Loucy (cell line): ENCODE results near the gene MORC3.

Experiments
- H2AFZ ChIP-seq: fragments of 200-600 bp; sonication (generic); 2 replicates; pipeline ENCODE4 v1.6.0; 2016; ENCODE audit warnings: antibody characterized with exemption, mild to moderate bottlenecking, low read length, moderate library complexity
- H3F3A ChIP-seq: fragments of 200-600 bp; 2 replicates; pipeline ENCODE4 v1.6.0; 2016; ENCODE audit warnings: antibody characterized with exemption, low read depth, mild to moderate bottlenecking
- H3K27me3 ChIP-seq: fragments of 200-600 bp; sonication (generic); 2 replicates; pipeline ENCODE4 v1.6.1; 2014; ENCODE audit warnings: low read length, mild to moderate bottlenecking; ENCODE audit not compliant: insufficient read depth, poor library complexity, severe bottlenecking
- H3K36me3 ChIP-seq: fragments of 200-600 bp; sonication (generic); 2 replicates; pipeline ENCODE4 v1.6.1; 2016; ENCODE audit warnings: low read length; ENCODE audit not compliant: insufficient read depth
- H3K4me1 ChIP-seq: fragments of 200-600 bp; sonication (generic); 2 replicates; pipeline ENCODE4 v1.5.1; 2014; ENCODE audit warnings: low read length, mild to moderate bottlenecking; ENCODE audit not compliant: insufficient read depth, poor library complexity, severe bottlenecking
- H3K4me2 ChIP-seq: fragments of 200-600 bp; sonication (generic); 2 replicates; pipeline ENCODE4 v1.6.0; 2014; ENCODE audit warnings: antibody characterized with exemption, low read length, low read depth, mild to moderate bottlenecking; ENCODE audit not compliant: poor library complexity, severe bottlenecking
- H3K4me3 ChIP-seq: fragments of 200-600 bp; sonication (generic); 2 replicates; pipeline ENCODE4 v1.5.1; 2014; ENCODE audit warnings: low read length, mild to moderate bottlenecking, mixed read lengths; ENCODE audit not compliant: poor library complexity, severe bottlenecking
- H3K79me2 ChIP-seq: fragments of 200-600 bp; sonication (generic); 2 replicates; pipeline ENCODE4 v1.6.1; 2014; ENCODE audit warnings: low read length; ENCODE audit not compliant: insufficient read depth
- H3K9ac ChIP-seq: fragments of 200-600 bp; sonication (generic); 2 replicates; pipeline ENCODE4 v1.6.0; 2014; ENCODE audit warnings: mild to moderate bottlenecking, low read depth, low read length, moderate library complexity; ENCODE audit not compliant: poor library complexity, severe bottlenecking
- H3K9me2 ChIP-seq: fragments of 200-600 bp; sonication (generic); replicated peaks from 2 replicates; pipeline ENCODE4 v1.6.1; 2016; ENCODE audit warnings: low read depth, low read length, mixed read lengths
- H3K9me3 ChIP-seq: fragments of 200-600 bp; sonication (generic); 2 replicates; pipeline ENCODE4 v1.6.1; 2014; ENCODE audit warnings: mild to moderate bottlenecking, antibody characterized with exemption, low read length, low read depth; ENCODE audit not compliant: insufficient read depth
- H4K20me1 ChIP-seq: fragments of 200-600 bp; sonication (generic); 2 replicates; pipeline ENCODE4 v1.6.0; 2014; ENCODE audit warnings: antibody characterized with exemption, low read length, mild to moderate bottlenecking; ENCODE audit not compliant: insufficient read depth, poor library complexity, severe bottlenecking
- EZH2phosphoT487 ChIP-seq: fragments of 200-600 bp; IDR thresholded peaks from 2 replicates; pipeline ENCODE4 v1.6.1; 2018; ENCODE audit warnings: antibody characterized with exemption, mild to moderate bottlenecking, moderate library complexity, borderline replicate concordance
- TF ChIP-seq, protein P1 (sequence below): fragments of 200-600 bp; sonication (generic); conservative IDR thresholded peaks from 2 replicates; pipeline ENCODE4 v1.5.1; 2014; ENCODE audit warnings: mild to moderate bottlenecking, antibody characterized with exemption, low read length

The MORC3 gene

DNA sequence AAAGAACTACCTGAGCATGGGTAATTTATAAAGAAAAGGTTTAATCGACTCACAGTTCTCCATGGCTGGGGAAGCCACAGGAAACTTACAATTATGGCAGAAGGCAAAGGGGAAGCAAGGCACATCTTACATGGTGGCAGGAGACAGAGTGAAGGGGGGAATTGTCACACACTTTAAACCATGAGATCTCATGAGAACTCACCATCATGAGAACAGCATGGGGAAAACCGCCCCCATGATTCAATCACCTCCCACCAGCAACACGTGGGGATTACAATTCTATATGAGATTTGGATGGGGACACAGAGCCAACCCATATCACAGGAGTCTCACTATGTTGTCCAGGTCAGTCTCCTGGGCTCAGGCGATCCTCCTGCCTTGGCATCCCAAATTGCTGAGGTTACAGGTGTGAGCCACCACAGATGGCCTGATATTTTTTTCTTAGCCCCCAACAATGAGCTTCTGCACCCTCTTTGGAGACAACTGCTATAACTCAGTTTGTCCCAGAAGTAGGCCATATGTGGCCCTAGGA lies 22.5 kb upstream of the MORC3 start:
- H3K4me3 ChIP-seq, result peak overlapping the region; percentile 58

DNA sequence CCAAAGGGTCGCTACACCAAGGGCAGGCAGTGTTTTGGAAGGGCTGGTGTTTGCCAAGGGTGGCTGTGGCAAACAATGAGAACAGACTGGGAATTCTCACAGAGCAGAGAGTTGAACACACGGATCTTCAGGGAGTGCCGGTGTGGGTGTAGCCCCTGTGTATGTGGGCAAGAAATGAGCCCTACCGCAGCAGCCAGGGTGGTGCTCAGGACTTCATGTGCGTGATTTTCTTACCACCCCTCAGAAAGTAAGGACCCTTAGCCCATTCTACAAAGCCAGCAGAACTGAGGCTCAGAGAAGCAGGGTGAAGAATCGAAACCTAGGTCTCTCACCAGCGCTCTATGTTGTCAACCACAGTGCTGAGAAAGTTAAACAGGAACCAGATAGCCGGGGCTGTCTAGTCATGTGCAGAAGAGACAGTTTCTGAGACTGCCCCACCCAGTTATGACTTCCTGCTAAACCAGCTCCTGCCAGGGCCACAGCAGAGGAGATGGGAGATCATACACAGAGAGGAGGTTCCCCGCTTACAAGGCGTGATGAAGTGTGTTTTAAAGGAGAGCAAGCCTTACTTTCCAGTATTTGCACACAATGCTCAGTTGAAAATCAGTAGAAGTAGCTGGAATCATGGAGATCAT lies 21.9 kb upstream of the MORC3 start:
- Histone ChIP-seq H3K4me1 (peaks cover 12% of the 10 kb centered on the region), H3K4me2 (peak overlapping the region; percentile 65), H4K20me1 (no peaks in the 10 kb centered on the region), H3K9me2 (no peaks in the 10 kb centered on the region), H3F3A (no peaks in the 10 kb centered on the region), H3K36me3 (peaks cover 5% of the 10 kb centered on the region; the same call in 1 of the 2 replicates), H2AFZ (peak overlapping the region; percentile 90), H3K27me3 (no peaks in the 10 kb centered on the region), H3K9me3 (no peaks in the 10 kb centered on the region), H3K4me3 (peak overlapping the region; percentile 58), H3K9ac (peak overlapping the region; percentile 68), H3K79me2 (no peaks in the 10 kb centered on the region)
- TF ChIP-seq, protein P1, sequence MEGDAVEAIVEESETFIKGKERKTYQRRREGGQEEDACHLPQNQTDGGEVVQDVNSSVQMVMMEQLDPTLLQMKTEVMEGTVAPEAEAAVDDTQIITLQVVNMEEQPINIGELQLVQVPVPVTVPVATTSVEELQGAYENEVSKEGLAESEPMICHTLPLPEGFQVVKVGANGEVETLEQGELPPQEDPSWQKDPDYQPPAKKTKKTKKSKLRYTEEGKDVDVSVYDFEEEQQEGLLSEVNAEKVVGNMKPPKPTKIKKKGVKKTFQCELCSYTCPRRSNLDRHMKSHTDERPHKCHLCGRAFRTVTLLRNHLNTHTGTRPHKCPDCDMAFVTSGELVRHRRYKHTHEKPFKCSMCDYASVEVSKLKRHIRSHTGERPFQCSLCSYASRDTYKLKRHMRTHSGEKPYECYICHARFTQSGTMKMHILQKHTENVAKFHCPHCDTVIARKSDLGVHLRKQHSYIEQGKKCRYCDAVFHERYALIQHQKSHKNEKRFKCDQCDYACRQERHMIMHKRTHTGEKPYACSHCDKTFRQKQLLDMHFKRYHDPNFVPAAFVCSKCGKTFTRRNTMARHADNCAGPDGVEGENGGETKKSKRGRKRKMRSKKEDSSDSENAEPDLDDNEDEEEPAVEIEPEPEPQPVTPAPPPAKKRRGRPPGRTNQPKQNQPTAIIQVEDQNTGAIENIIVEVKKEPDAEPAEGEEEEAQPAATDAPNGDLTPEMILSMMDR, result no peak
- no peak for TF ChIP-seq EZH2phosphoT487

More for the DNA sequence above, 22.5 kb upstream of the MORC3 start:
- peak overlapping the region; percentile 65 for H3K4me2 ChIP-seq
- H3K27me3 ChIP-seq, result no peaks in the 10 kb centered on the region
- H3K36me3 ChIP-seq, result peaks cover 5% of the 10 kb centered on the region; the same call in 1 of the 2 replicates
- peak overlapping the region; percentile 90 for H2AFZ ChIP-seq
- no peaks in the 10 kb centered on the region for H3K9me2 ChIP-seq
- H3K79me2 ChIP-seq, result no peaks in the 10 kb centered on the region
- H3F3A ChIP-seq, result no peaks in the 10 kb centered on the region
- TF ChIP-seq, protein P1, result no peak
- TF ChIP-seq EZH2phosphoT487, result no peak
- peak overlapping the region; percentile 68 for H3K9ac ChIP-seq
- H4K20me1 ChIP-seq, result no peaks in the 10 kb centered on the region
- no peaks in the 10 kb centered on the region for H3K9me3 ChIP-seq
- H3K4me1 ChIP-seq, result peaks cover 12% of the 10 kb centered on the region

DNA sequence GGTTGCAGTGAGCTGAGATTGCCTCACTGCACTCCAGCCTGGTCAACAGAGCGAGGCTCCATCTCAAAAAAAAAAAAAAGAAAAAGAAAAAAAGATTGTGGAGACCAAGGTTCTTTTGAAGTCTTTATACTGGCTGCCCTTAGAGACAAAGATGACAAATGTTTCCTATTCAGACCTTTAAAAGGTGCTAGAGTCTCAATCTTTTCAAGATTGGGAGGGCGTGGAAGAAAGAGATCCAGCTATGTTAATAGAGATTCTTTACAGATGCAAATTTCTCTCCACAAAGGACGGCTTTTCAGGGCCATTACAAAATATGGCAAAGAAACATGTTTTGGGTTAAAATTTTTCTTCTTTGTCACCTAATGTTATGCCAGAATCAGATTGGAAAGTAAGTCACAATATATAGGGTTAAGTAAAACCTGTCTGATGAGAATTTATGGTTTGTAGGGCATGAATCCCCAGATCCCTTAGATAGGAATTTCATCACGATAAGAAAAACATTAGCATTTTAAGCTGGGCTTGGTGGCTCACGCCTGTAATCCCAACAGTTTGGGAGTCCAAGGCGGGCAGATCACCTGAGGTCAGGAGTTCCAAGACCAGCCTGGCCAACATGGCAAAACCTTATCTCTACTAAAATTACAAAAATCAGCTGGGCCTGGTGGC lies 13.0 kb upstream of the MORC3 start:
- Histone ChIP-seq H2AFZ (no peak overlapping the region), H3K79me2 (no peaks in the 10 kb centered on the region), H3K4me1 (no peaks in the 10 kb centered on the region), H3K4me3 (no peak overlapping the region), H3K9me2 (no peaks in the 10 kb centered on the region), H3K9ac (no peak overlapping the region), H3K36me3 (no peaks in the 10 kb centered on the region), H3K9me3 (no peaks in the 10 kb centered on the region; the same call in 1 of the 2 replicates), H3F3A (no peaks in the 10 kb centered on the region), H4K20me1 (no peaks in the 10 kb centered on the region), H3K4me2 (no peak overlapping the region), H3K27me3 (no peaks in the 10 kb centered on the region)
- TF ChIP-seq, protein P1, result no peak
- TF ChIP-seq EZH2phosphoT487, result no peak
